Upper lobe of right lung (tissue), 1 donor: ENCODE results near the gene THAP9. TPM values are rescaled to one million over a fixed set of nuclear protein-coding genes. Genes with fewer than 3 reads are reported as not detected.

ENCODE experiments used
- ATAC-seq: fragments of 200-7000 bp; cut with Tn5 transposase; one replicate; pipeline ENCODE4 v1.9.1; 2020; ENCODE audit warnings: mild to moderate bottlenecking, moderate library complexity
- DNase-seq: peaks from one replicate; pipeline ENCODE4 v3.0.0-alpha.2; 2020
- H3K27ac ChIP-seq: fragments of 200-600 bp; one replicate; pipeline ENCODE4 v1.8.0; 2022
- H3K27me3 ChIP-seq: fragments of 200-600 bp; one replicate; pipeline ENCODE4 v1.8.0; 2022; ENCODE audit warnings: mild to moderate bottlenecking
- H3K36me3 ChIP-seq: fragments of 200-600 bp; one replicate; pipeline ENCODE4 v1.8.0; 2022
- H3K4me1 ChIP-seq: fragments of 200-600 bp; one replicate; pipeline ENCODE4 v1.8.0; 2022
- H3K4me3 ChIP-seq: fragments of 200-600 bp; one replicate; pipeline ENCODE4 v1.8.0; 2022; ENCODE audit warnings: mild to moderate bottlenecking
- H3K9me3 ChIP-seq: fragments of 200-600 bp; one replicate; pipeline ENCODE4 v1.8.0; 2022
- CTCF ChIP-seq: fragments of 200-600 bp; IDR thresholded peaks from one replicate; pipeline ENCODE4 v1.8.0; 2022; ENCODE audit warnings: antibody characterized with exemption
- intact Hi-C: fragments of 100-400 bp; cut with DNase I; formaldehyde crosslinking; loops from one replicate; pipeline ENCODE4 v1.11.0; 2022
- total RNA-seq: library from RNA; stranded (reverse); fragmentation: NEBNext Ultra II Directional; extraction: Animal tissue kit (Norgen Biotek cat#: 25700); gene quantifications from one replicate; pipeline ENCODE4 v1.2.1, GENCODE V29; 2021
- donor health status: DM: no; HTN: yes; CAD: no; lungs with severe emphysema.

The THAP9 gene
- total RNA-seq, 1 donor from 2014 or later = 3.8 TPM

- no peak for ATAC-seq
- intact Hi-C loops = no loop called here
- no peak for DNase-seq
- no peak for TF ChIP-seq CTCF
- no peaks in the 10 kb centered on the region for H3K9me3 ChIP-seq
- no peak overlapping the region for H3K27ac ChIP-seq
- no peak overlapping the region for H3K4me3 ChIP-seq
- no peaks in the 10 kb centered on the region for H3K4me1 ChIP-seq
- no peaks in the 10 kb centered on the region for H3K27me3 ChIP-seq
- no peaks in the 10 kb centered on the region for H3K36me3 ChIP-seq
Measured at GRCh38 chr4:82951196-82951595, 50.7 kb downstream of the THAP9 start.

GRCh38 chr4:82954212-82954611 lies 53.7 kb downstream of the THAP9 start:
- ATAC-seq = no peak
- no peak for TF ChIP-seq CTCF
- H3K9me3 ChIP-seq = no peaks in the 10 kb centered on the region
- H3K4me1 ChIP-seq = no peaks in the 10 kb centered on the region
- intact Hi-C loops = no loop called here
- no peak overlapping the region for H3K27ac ChIP-seq
- DNase-seq = no peak
- no peaks in the 10 kb centered on the region for H3K27me3 ChIP-seq
- H3K4me3 ChIP-seq = no peak overlapping the region
- H3K36me3 ChIP-seq = no peaks in the 10 kb centered on the region

DNA sequence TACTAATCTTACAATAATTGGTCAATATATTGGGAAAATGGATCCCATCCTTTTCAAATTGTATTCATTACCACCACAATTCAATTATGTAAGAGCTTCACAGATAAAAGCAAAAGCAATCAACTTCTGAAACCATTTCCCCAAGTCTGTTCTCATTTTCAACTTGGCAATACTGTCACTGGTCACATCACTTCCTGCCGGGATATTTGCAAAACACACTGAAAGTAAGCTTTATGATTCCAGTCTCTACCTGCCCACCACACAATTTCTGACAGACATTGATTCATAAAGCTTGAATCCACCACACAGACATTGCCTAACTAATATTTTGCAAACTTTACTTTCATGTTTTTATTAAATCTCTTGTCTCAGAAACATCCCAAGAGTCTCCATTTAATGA lies 56.5 kb downstream of the THAP9 start:
- no peak overlapping the region for H3K4me3 ChIP-seq
- no peak for DNase-seq
- no peaks in the 10 kb centered on the region for H3K27me3 ChIP-seq
- intact Hi-C loops = no loop called here
- no peaks in the 10 kb centered on the region for H3K9me3 ChIP-seq
- ATAC-seq = no peak
- H3K27ac ChIP-seq = no peak overlapping the region
- H3K4me1 ChIP-seq = no peaks in the 10 kb centered on the region
- TF ChIP-seq CTCF = no peak
- peaks cover 10% of the 10 kb centered on the region for H3K36me3 ChIP-seq

DNA sequence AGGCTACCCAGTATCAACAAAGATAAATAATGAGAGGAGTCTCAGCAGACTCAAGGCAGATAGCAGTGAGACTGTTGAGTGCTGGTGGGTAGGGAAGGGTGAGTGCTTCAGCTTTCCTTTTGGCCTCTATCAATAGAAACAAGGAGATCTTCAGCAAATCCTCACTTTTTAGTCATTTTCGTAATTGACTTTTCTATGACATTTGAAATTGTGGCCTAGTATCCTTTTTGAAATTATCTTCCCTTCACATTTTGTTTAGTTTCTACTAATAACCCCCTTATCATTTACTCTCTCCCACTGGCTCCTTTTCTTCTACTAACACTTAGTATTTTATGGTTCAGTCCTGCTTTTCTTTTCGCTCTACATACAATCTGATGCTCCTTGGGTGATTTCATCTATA lies 65.2 kb downstream of the THAP9 start:
- Histone ChIP-seq H3K36me3 (peaks cover 28% of the 10 kb centered on the region), H3K4me3 (no peak overlapping the region), H3K9me3 (no peaks in the 10 kb centered on the region), H3K27me3 (no peaks in the 10 kb centered on the region), H3K27ac (no peak overlapping the region), H3K4me1 (no peaks in the 10 kb centered on the region)
- intact Hi-C loops = no loop called here
- DNase-seq (no peak), ATAC-seq (no peak)
- no peak for TF ChIP-seq CTCF

GRCh38 chr4:82968972-82969371 lies 68.4 kb downstream of the THAP9 start:
- intact Hi-C loops = no loop called here
- no peak for ATAC-seq
- Histone ChIP-seq H3K36me3 (peaks cover 23% of the 10 kb centered on the region), H3K27ac (no peak overlapping the region), H3K27me3 (no peaks in the 10 kb centered on the region), H3K9me3 (no peaks in the 10 kb centered on the region), H3K4me1 (no peaks in the 10 kb centered on the region), H3K4me3 (no peak overlapping the region)
- TF ChIP-seq CTCF = no peak
- DNase-seq = no peak

DNA sequence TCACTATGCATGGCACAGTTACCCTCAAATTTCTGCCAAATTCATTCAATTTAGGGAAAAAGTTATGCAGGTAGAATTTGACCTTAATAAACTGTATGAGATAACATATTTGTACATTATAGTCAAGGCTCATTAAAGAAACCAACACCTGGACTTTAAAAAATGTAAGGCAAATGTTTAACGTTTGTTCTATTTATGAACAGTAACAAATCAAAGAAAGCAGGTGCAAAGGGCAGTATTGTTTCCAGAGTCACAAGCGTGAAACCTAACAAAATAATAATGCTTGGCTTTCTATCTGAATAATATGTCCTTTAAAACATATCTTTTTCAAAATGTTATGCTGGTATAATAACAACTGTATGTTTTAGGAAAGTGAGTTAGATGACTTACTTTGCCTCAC lies 68.9 kb downstream of the THAP9 start:
- no peak for DNase-seq
- ATAC-seq = no peak
- TF ChIP-seq CTCF = no peak
- Histone ChIP-seq H3K4me1 (no peaks in the 10 kb centered on the region), H3K4me3 (no peak overlapping the region), H3K9me3 (no peaks in the 10 kb centered on the region), H3K36me3 (peaks cover 23% of the 10 kb centered on the region), H3K27me3 (no peaks in the 10 kb centered on the region), H3K27ac (no peak overlapping the region)
- intact Hi-C loops = no loop called here
